Astrocyte (in vitro differentiated cells and primary cell): ENCODE results near the gene MATN3. TPM values are rescaled to one million over a fixed set of nuclear protein-coding genes. Genes with fewer than 3 reads are reported as not detected.

Experiments
- DNase-seq: peaks from one replicate; pipeline ENCODE4 v3.0.0-alpha.2; 2010; ENCODE audit warnings: low read depth
- FAIRE-seq: peaks from 2 replicates; lab custom pipeline; 2011; peaks lifted over from hg19 to GRCh38; lab: Jason Lieb, UNC
- H2AFZ ChIP-seq: 2 replicates; pipeline ENCODE4 v1.6.0; 2012; ENCODE audit warnings: low read depth, low read length, inconsistent platforms
- H3K27ac ChIP-seq: 2 replicates; pipeline ENCODE4 v1.5.1; 2011; ENCODE audit warnings: low read depth, low read length, inconsistent platforms
- H3K27me3 ChIP-seq: 2 replicates; pipeline ENCODE4 v1.6.0; 2011; ENCODE audit warnings: low read length, inconsistent platforms; ENCODE audit not compliant: insufficient read depth
- H3K36me3 ChIP-seq: 2 replicates; pipeline ENCODE4 v1.5.1; 2011; ENCODE audit warnings: low read length, inconsistent platforms; ENCODE audit not compliant: insufficient read depth
- H3K4me1 ChIP-seq: 2 replicates; pipeline ENCODE4 v1.5.1; 2011; ENCODE audit warnings: low read length, inconsistent platforms; ENCODE audit not compliant: insufficient read depth
- H3K4me2 ChIP-seq: 2 replicates; pipeline ENCODE4 v1.6.0; 2012; ENCODE audit warnings: low read length, inconsistent platforms
- H3K4me3 ChIP-seq: 2 replicates; pipeline ENCODE4 v1.5.1; 2011; ENCODE audit warnings: low read depth, mild to moderate bottlenecking, low read length, inconsistent platforms; ENCODE audit not compliant: insufficient read depth
- H3K79me2 ChIP-seq: 2 replicates; pipeline ENCODE4 v1.6.0; 2012; ENCODE audit warnings: mild to moderate bottlenecking, low read length, inconsistent platforms; ENCODE audit not compliant: insufficient read depth
- H3K9ac ChIP-seq: 2 replicates; pipeline ENCODE4 v1.6.0; 2012; ENCODE audit warnings: mild to moderate bottlenecking, low read length, inconsistent platforms
- H3K9me3 ChIP-seq: 2 replicates; pipeline ENCODE4 v1.5.1; 2012; ENCODE audit warnings: low read depth, mild to moderate bottlenecking, low read length, inconsistent platforms; ENCODE audit not compliant: insufficient read depth
- H4K20me1 ChIP-seq: 2 replicates; pipeline ENCODE4 v1.6.0; 2012; ENCODE audit warnings: low read length, inconsistent platforms; ENCODE audit not compliant: insufficient read depth
- H3K27ac Mint-ChIP-seq: one replicate; pipeline ENCODE4 v1.8.0; 2021; ENCODE audit warnings: mild to moderate bottlenecking, mixed read lengths; ENCODE audit not compliant: unreplicated experiment
- H3K27me3 Mint-ChIP-seq: one replicate; pipeline ENCODE4 v1.8.0; 2021; ENCODE audit warnings: low read depth, mixed read lengths; ENCODE audit not compliant: unreplicated experiment
- H3K36me3 Mint-ChIP-seq: one replicate; pipeline ENCODE4 v1.8.0; 2021; ENCODE audit warnings: low read depth, mixed read lengths; ENCODE audit not compliant: unreplicated experiment
- H3K4me1 Mint-ChIP-seq: one replicate; pipeline ENCODE4 v1.8.0; 2021; ENCODE audit warnings: low read depth, mixed read lengths; ENCODE audit not compliant: unreplicated experiment
- H3K4me3 Mint-ChIP-seq: one replicate; pipeline ENCODE4 v1.8.0; 2021; ENCODE audit warnings: mild to moderate bottlenecking, moderate library complexity, mixed read lengths; ENCODE audit not compliant: unreplicated experiment
- H3K9me3 Mint-ChIP-seq: one replicate; pipeline ENCODE4 v1.8.0; 2021; ENCODE audit warnings: mild to moderate bottlenecking, mixed read lengths; ENCODE audit not compliant: unreplicated experiment
- CTCF ChIP-seq: IDR thresholded peaks from 2 replicates; pipeline ENCODE4 v1.5.1; 2011; ENCODE audit warnings: low read depth, mild to moderate bottlenecking, inconsistent platforms, low read length, moderate library complexity; ENCODE audit not compliant: insufficient read depth
- EZH2 ChIP-seq: IDR thresholded peaks from 2 replicates; pipeline ENCODE4 v1.6.1; 2012; ENCODE audit warnings: mild to moderate bottlenecking, low read length, inconsistent platforms; ENCODE audit not compliant: insufficient read depth
- total RNA-seq: library from RNA; stranded (reverse); gene quantifications from 2 replicates; pipeline ENCODE4 v1.2.1, GENCODE V29; 2021

The MATN3 gene
- total RNA-seq, 1 donor from 2014 or later, result 13.3 TPM

- Mint-ChIP-seq H3K27me3 (no peaks in the 10 kb centered on the region), H3K27ac (no peak overlapping the region)
These were observed 6.2 kb upstream of the MATN3 start for GRCh38 chr2:20018601-20019152.

DNA sequence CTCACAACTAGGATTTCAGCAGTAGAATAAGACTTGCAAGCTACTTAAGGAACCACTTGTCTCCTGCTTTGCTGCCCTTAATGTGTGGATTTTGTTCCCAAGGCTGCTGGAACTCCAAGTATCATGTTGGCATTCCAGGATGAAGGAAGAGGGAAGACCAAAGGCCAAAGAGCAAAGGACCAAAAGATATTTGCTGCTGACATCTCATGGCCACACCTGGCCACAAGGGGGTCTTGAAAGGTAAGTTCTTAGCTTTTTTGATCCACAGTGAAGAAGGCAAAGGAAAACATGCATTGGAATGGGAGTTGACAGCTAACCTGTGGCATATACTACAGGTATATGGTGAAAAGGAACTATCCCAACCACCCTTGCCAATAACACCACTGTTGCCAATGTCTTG, 3.9 kb upstream of the MATN3 start:
- Mint-ChIP-seq H3K27me3 (peaks cover 6% of the 10 kb centered on the region), H3K4me3 (no peak overlapping the region), H3K27ac (no peak overlapping the region), H3K9me3 (peaks cover 14% of the 10 kb centered on the region), H3K36me3 (peaks cover 18% of the 10 kb centered on the region), H3K4me1 (no peaks in the 10 kb centered on the region)
- Histone ChIP-seq H2AFZ (no peak overlapping the region), H3K27me3 (peaks cover 5% of the 10 kb centered on the region), H4K20me1 (no peaks in the 10 kb centered on the region), H3K9me3 (peaks cover 4% of the 10 kb centered on the region), H3K36me3 (no peaks in the 10 kb centered on the region), H3K4me2 (no peak overlapping the region), H3K9ac (no peak overlapping the region), H3K4me1 (peaks cover 5% of the 10 kb centered on the region), H3K27ac (no peak overlapping the region), H3K79me2 (no peaks in the 10 kb centered on the region), H3K4me3 (no peak overlapping the region)
- DNase-seq (no peak), FAIRE-seq (no peak)
- TF ChIP-seq EZH2, result no peak
- TF ChIP-seq CTCF, result no peak

More at GRCh38 chr2:20018601-20019152, 6.2 kb upstream of the MATN3 start:
- FAIRE-seq, result no peak
- Histone ChIP-seq H3K9me3 (peaks cover 6% of the 10 kb centered on the region), H3K79me2 (no peaks in the 10 kb centered on the region), H3K27me3 (no peaks in the 10 kb centered on the region), H3K36me3 (no peaks in the 10 kb centered on the region), H3K4me1 (no peaks in the 10 kb centered on the region), H3K4me2 (no peak overlapping the region), H2AFZ (no peak overlapping the region), H3K9ac (no peak overlapping the region), H4K20me1 (no peaks in the 10 kb centered on the region), H3K4me3 (no peak overlapping the region), H3K27ac (no peak overlapping the region)
- H3K36me3 Mint-ChIP-seq, result peaks cover 35% of the 10 kb centered on the region
- H3K4me3 Mint-ChIP-seq, result no peak overlapping the region
- TF ChIP-seq EZH2 (no peak), CTCF (no peak)
- H3K4me1 Mint-ChIP-seq, result no peaks in the 10 kb centered on the region
- peaks cover 22% of the 10 kb centered on the region for H3K9me3 Mint-ChIP-seq
- DNase-seq, result no peak

DNA sequence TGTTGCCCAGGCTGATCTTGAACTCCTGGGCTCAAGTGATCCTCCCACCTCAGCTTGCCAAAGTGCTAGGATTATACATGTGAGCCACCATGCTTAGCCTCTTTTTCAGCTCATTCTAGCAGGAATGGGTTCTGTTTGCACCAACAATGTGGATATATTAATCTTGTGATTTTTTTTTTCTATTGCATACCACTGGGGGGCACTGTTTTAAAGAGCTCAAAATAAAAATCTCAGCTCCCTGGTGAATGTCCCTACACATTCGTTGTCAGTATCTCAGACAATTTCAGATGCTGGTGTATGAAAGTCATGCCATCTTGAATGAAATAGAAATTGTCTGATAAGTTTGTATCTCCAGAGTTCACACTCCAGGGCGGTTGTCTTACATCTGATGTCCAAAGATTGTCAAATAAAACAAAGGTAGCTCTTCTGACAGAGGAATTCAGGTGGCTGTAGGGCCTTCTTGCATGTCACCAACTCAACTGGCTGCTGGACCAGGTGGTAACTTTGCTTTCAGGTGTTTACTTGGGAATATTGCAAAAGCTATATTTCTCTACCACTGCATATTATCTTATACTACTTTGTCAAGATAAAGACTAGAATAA, 3.1 kb upstream of the MATN3 start:
- H4K20me1 ChIP-seq, result no peaks in the 10 kb centered on the region
- H2AFZ ChIP-seq, result no peak overlapping the region
- DNase-seq, result peak; percentile 16
- FAIRE-seq, result no peak
- H3K4me2 ChIP-seq, result no peak overlapping the region
- H3K9ac ChIP-seq, result no peak overlapping the region
- Mint-ChIP-seq H3K27me3 (peaks cover 9% of the 10 kb centered on the region), H3K36me3 (peaks cover 14% of the 10 kb centered on the region), H3K27ac (no peak overlapping the region), H3K4me3 (no peak overlapping the region), H3K9me3 (peaks cover 10% of the 10 kb centered on the region), H3K4me1 (no peaks in the 10 kb centered on the region)
- H3K4me1 ChIP-seq, result peaks cover 5% of the 10 kb centered on the region
- TF ChIP-seq CTCF, result peak; percentile 64
- TF ChIP-seq EZH2, result no peak
- H3K9me3 ChIP-seq, result peaks cover 2% of the 10 kb centered on the region
- H3K27ac ChIP-seq, result no peak overlapping the region
- no peaks in the 10 kb centered on the region for H3K79me2 ChIP-seq
- no peak overlapping the region for H3K4me3 ChIP-seq
- H3K36me3 ChIP-seq, result no peaks in the 10 kb centered on the region
- H3K27me3 ChIP-seq, result peaks cover 10% of the 10 kb centered on the region
